Measurements from ENCODE around the gene UNC93B1.

GRCh38 chr11:68012044-68012842 lies 8.3 kb upstream of the UNC93B1 start:
- TF ChIP-seq CTCF (IDR thresholded peaks at IDR 0.05) (no peak), NFE2L2 (conservative IDR thresholded peaks at IDR 0.05; ENCODE audit: low read length) (no peak), ZNF302 (CRISPR knock-in tag; IDR thresholded peaks at IDR 0.05) (peak; percentile 95), PHF8 (IDR thresholded peaks at IDR 0.05; ENCODE audit: borderline replicate concordance, low read depth) (no peak)

Measured in A549 (cell line).